Liver (tissue), 9 donors: ENCODE measurements around the gene TM9SF3. TPM values are rescaled to one million over a fixed set of nuclear protein-coding genes. Genes with fewer than 3 reads are reported as not detected.

Source experiments
- DNase-seq: peaks from one replicate; pipeline ENCODE4 v3.0.0-alpha.2; 2017; ENCODE audit warnings: low spot score
- H3K27ac ChIP-seq, 2 donors: one replicate each; pipeline ENCODE4 v1.7.0; 2013; ENCODE audit warnings: inconsistent platforms in 2 of 2, low read length in 2 of 2, control low read depth in 1 of 2, low read depth in 1 of 2, mild to moderate bottlenecking in 1 of 2
- H3K27me3 ChIP-seq, 4 donors: one replicate each; pipeline versions ENCODE4 v1.6.1 to v1.7.0; 2013; ENCODE audit warnings: low read length in 3 of 4, inconsistent platforms in 1 of 4, mild to moderate bottlenecking in 1 of 4, moderate library complexity in 1 of 4; ENCODE audit not compliant: control insufficient read depth in 4 of 4, insufficient read depth in 4 of 4
- H3K36me3 ChIP-seq, 4 donors: one replicate each; pipeline versions ENCODE4 v1.6.1 to v1.7.0; 2013; ENCODE audit warnings: low read length in 3 of 4, mild to moderate bottlenecking in 3 of 4, low read depth in 1 of 4, moderate library complexity in 1 of 4; ENCODE audit not compliant: control insufficient read depth in 4 of 4, insufficient read depth in 3 of 4
- H3K4me1 ChIP-seq, 4 donors: one replicate each; pipeline versions ENCODE4 v1.6.1 to v1.7.0; 2013; ENCODE audit warnings: low read length in 3 of 4, mild to moderate bottlenecking in 3 of 4, moderate library complexity in 1 of 4; ENCODE audit not compliant: control insufficient read depth in 4 of 4, insufficient read depth in 4 of 4
- H3K4me3 ChIP-seq, 3 donors: one replicate each; pipeline versions ENCODE4 v1.6.1 to v1.7.0; 2013; ENCODE audit warnings: low read length in 3 of 3, control low read depth in 1 of 3, low read depth in 1 of 3, mild to moderate bottlenecking in 1 of 3
- H3K9ac ChIP-seq, 2 donors: one replicate each; pipeline ENCODE4 v1.7.0; 2013; ENCODE audit warnings: low read length in 2 of 2, mild to moderate bottlenecking in 2 of 2, moderate library complexity in 2 of 2, control low read depth in 1 of 2, low read depth in 1 of 2
- H3K9me3 ChIP-seq, 4 donors: one replicate each; pipeline versions ENCODE4 v1.6.1 to v1.7.0; 2013; ENCODE audit warnings: low read length in 3 of 4; ENCODE audit not compliant: control insufficient read depth in 4 of 4
- ATF3 ChIP-seq: IDR thresholded peaks from 2 replicates; pipeline ENCODE4 v1.6.1; 2016; ENCODE audit warnings: antibody characterized with exemption
- CTCF ChIP-seq: fragments of 150-350 bp; IDR thresholded peaks from 2 replicates; pipeline ENCODE4 v1.5.1; 2017; ENCODE audit warnings: improper control_type of control experiment, low read depth, low read length; ENCODE audit not compliant: missing input control
- FOXA1 ChIP-seq: IDR thresholded peaks from 2 replicates; pipeline ENCODE4 v1.6.1; 2016; ENCODE audit warnings: antibody characterized with exemption
- FOXA2 ChIP-seq: IDR thresholded peaks from 2 replicates; pipeline ENCODE4 v1.6.1; 2016; ENCODE audit warnings: antibody characterized with exemption
- GABPA ChIP-seq, 2 donors: IDR thresholded peaks in 1 of 2; conservative IDR thresholded peaks in 1 of 2; 2 replicates each; pipeline ENCODE4 v1.6.1; 2016; ENCODE audit warnings: antibody characterized with exemption in 2 of 2, mild to moderate bottlenecking in 1 of 2, moderate library complexity in 1 of 2
- HNF4A ChIP-seq, 2 donors: conservative IDR thresholded peaks; 2 replicates each; pipeline ENCODE4 v1.6.1; 2016; ENCODE audit warnings: antibody characterized with exemption in 2 of 2, mild to moderate bottlenecking in 2 of 2
- HNF4G ChIP-seq: IDR thresholded peaks from 2 replicates; pipeline ENCODE4 v1.6.1; 2016; ENCODE audit warnings: antibody characterized with exemption
- JUND ChIP-seq, 2 donors: IDR thresholded peaks; 2 replicates each; pipeline ENCODE4 v1.6.1; 2016; ENCODE audit warnings: antibody characterized with exemption in 2 of 2
- MAX ChIP-seq: IDR thresholded peaks from 2 replicates; pipeline ENCODE4 v1.6.1; 2016; ENCODE audit warnings: antibody characterized with exemption
- NR2F2 ChIP-seq: IDR thresholded peaks from 2 replicates; pipeline ENCODE4 v1.6.1; 2016; ENCODE audit warnings: antibody characterized with exemption
- RAD21 ChIP-seq, 2 donors: IDR thresholded peaks; 2 replicates each; pipeline ENCODE4 v1.6.1; 2016; ENCODE audit warnings: antibody characterized with exemption in 2 of 2, mild to moderate bottlenecking in 2 of 2
- REST ChIP-seq: IDR thresholded peaks from 2 replicates; pipeline ENCODE4 v1.6.1; 2016; ENCODE audit warnings: antibody characterized with exemption, mild to moderate bottlenecking
- RXRA ChIP-seq, 2 donors: IDR thresholded peaks; 2 replicates each; pipeline ENCODE4 v1.6.1; 2017 to 2018; ENCODE audit warnings: antibody characterized with exemption in 2 of 2, mild to moderate bottlenecking in 1 of 2
- SP1 ChIP-seq: IDR thresholded peaks from 2 replicates; pipeline ENCODE4 v1.6.1; 2018; ENCODE audit warnings: antibody characterized with exemption, mild to moderate bottlenecking
- TAF1 ChIP-seq: conservative IDR thresholded peaks from 2 replicates; pipeline ENCODE4 v1.6.1; 2016; ENCODE audit warnings: antibody characterized with exemption, mild to moderate bottlenecking
- YY1 ChIP-seq: IDR thresholded peaks from 2 replicates; pipeline ENCODE4 v1.6.1; 2016; ENCODE audit warnings: antibody characterized with exemption, mild to moderate bottlenecking
- ZBTB33 ChIP-seq: IDR thresholded peaks from 2 replicates; pipeline ENCODE4 v1.6.1; 2016; ENCODE audit warnings: antibody characterized with exemption
- WGBS: extraction: QIAGEN DNeasy Blood & Tissue Kit; methylation state at CpG from one replicate; pipeline ENCODE4 v1.1.7; 2013; 5-methylcytosine and 5-hydroxymethylcytosine counted together
- polyA plus RNA-seq, 2 donors: library from polyadenylated mRNA; stranded (reverse) in 1 of 2; unstranded in 1 of 2; fragments of 200-250 nt in 1 of 2; fragments of >200 nt in 1 of 2; fragmentation: Nextera tagmentation in 1 of 2; extraction: Ambion mirVana in 1 of 2; gene quantifications; one replicate each; pipeline versions ENCODE4 v1.2.1 to v1.2.3, GENCODE V29; 2013 to 2015
- total RNA-seq, 2 donors: library from RNA; depleted of rRNA; stranded (reverse); fragments of >200 nt; gene quantifications; one replicate each; pipeline ENCODE4 v1.2.3, GENCODE V29; 2014
- donor health status: healthy.
- donor health status: healthy.
- donor health status: healthy.
- donor health status: healthy.
- donor health status: healthy.

Gene TM9SF3
- total RNA-seq: 100 to 1,000 TPM in 1 of 2 donors, 10 to 100 TPM in 1; 72.9 to 115 TPM
- polyA plus RNA-seq: 10 to 100 TPM; 20.5 to 37.9 TPM

- H3K4me1 ChIP-seq: peaks cover 8 to 46% (median 20%) of the 10 kb centered on the region in 4 donors
- under 1% methylated on average over 107 of the region's 107 CpGs for WGBS
These were observed at the start of gene TM9SF3 for GRCh38 chr10:96586419-96587263. TM9SF3 (minus strand) TSS chr10:96587012; CDS start chr10:96586835, 177 bp downstream.

GRCh38 chr10:96636551-96636950 lies 49.7 kb upstream of the TM9SF3 start:
- WGBS: 16% methylated on average over 1 of the region's 1 CpG
- TF ChIP-seq JUND (IDR thresholded peaks at IDR 0.05): peak in 1 of 2 donors; percentile 9
- peak; percentile 42 for TF ChIP-seq SP1
- TF ChIP-seq HNF4A (conservative IDR thresholded peaks at IDR 0.05): peak; percentile 67 to 73
- peak; percentile 19 for TF ChIP-seq HNF4G
- peak; percentile 4 to 6 for TF ChIP-seq RXRA (IDR thresholded peaks at IDR 0.05)
- no peak for TF ChIP-seq RAD21 (IDR thresholded peaks at IDR 0.05)
- no peak for TF ChIP-seq REST
- Histone ChIP-seq H3K9me3 (no peaks in the 10 kb centered on the region), H3K4me3 (no peak overlapping the region), H3K27ac (peak overlapping the region; percentile 16 to 58), H3K36me3 (peaks cover 2 to 12% (median 4%) of the 10 kb centered on the region in 4 donors), H3K27me3 (no peaks in the 10 kb centered on the region), H3K9ac (no peak overlapping the region), H3K4me1 (peaks cover 7 to 41% (median 32%) of the 10 kb centered on the region in 4 donors)
- no peak for DNase-seq

More at GRCh38 chr10:96586419-96587263, at the start of gene TM9SF3:
- Histone ChIP-seq H3K4me3 (peak within 1 kb of the TSS; percentile 82 to 99 (median 87)), H3K27ac (peak within 1 kb of the TSS; percentile 96 to 97), H3K9ac (peak within 1 kb of the TSS; percentile 97 to 99), H3K27me3 (no peaks in the 10 kb centered on the region), H3K9me3 (no peaks in the 10 kb centered on the region), H3K36me3 (no peaks in the 10 kb centered on the region)
- TF ChIP-seq ATF3: no peak
- no peak for TF ChIP-seq TAF1
- no peak for TF ChIP-seq NR2F2
- TF ChIP-seq MAX: no peak
- no peak for TF ChIP-seq JUND (IDR thresholded peaks at IDR 0.05)
- no peak for TF ChIP-seq FOXA1
- peak; percentile 71 to 85 for TF ChIP-seq GABPA (IDR thresholded peaks at IDR 0.05 in 1 of 2, conservative IDR thresholded peaks at IDR 0.05 in 1 of 2)
- no peak for TF ChIP-seq CTCF
- TF ChIP-seq FOXA2: no peak
- TF ChIP-seq ZBTB33: no peak
- TF ChIP-seq YY1: peak; percentile 6
- peak; percentile 92 for DNase-seq
